ENCODE measurements around the gene OR51B6. TPM values are rescaled to one million over a fixed set of nuclear protein-coding genes. Genes with fewer than 3 reads are reported as not detected.
"Not testable (repeated sequence)": the region's sequence is repeated elsewhere in the genome, so short reads cannot be mapped to it uniquely, and the experiment has no call there.

The OR51B6 gene
- total RNA-seq: not detected

GRCh38 chr11:5351208-5351607 is at the start of gene OR51B6:
OR51B6 (plus strand) TSS chr11:5351508; CDS start chr11:5351508, 0 bp downstream.
- Mint-ChIP-seq H3K27me3 (ENCODE audit: low read depth) (peaks cover 18% of the 10 kb centered on the region), H3K36me3 (ENCODE audit: low read depth) (no peaks in the 10 kb centered on the region)
- CTCF ChIA-PET: no interaction called here

DNA sequence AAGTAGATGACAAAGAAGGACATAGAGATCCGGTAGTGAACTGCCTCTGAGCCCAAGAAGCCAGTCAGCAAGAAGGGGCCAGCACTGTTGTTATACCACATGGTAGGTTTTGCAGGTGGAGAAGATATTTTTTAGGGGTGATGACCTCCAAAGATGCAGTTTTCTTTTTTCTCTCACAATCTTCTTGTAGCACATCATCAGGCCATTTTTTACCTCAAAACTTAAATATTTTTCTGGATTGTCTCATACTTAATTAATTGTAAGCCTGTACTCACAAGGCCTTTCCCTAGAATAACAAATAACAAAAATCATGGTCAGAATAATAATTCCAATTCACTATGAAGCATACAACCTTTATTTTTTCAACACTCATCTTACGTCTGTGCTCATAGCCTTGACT is 49.5 kb upstream of the OR51B6 start, which contains the start of gene OR51B4:
Gene OR51B4, minus strand, starts transcription at position 101 of the 400 bp plus-strand sequence. Its CDS starts 0 bp downstream, at position 101.
- Mint-ChIP-seq H3K4me3 (no peak within 1 kb of the TSS), H3K27ac (no peak within 1 kb of the TSS), H3K27me3 (ENCODE audit: low read depth) (peaks cover 3% of the 10 kb centered on the region), H3K36me3 (ENCODE audit: low read depth) (no peaks in the 10 kb centered on the region), H3K4me1 (ENCODE audit: low read depth) (no peaks in the 10 kb centered on the region), H3K9me3 (no peaks in the 10 kb centered on the region)
- no peak for DNase-seq
- CTCF ChIA-PET: no interaction called here
- intact Hi-C loops (cut with micrococcal nuclease): no loop called here

More at GRCh38 chr11:5351208-5351607, at the start of gene OR51B6:
- intact Hi-C loops (cut with micrococcal nuclease): no loop called here
- no peaks in the 10 kb centered on the region for H3K4me1 Mint-ChIP-seq (ENCODE audit: low read depth)
- DNase-seq: no peak
- H3K4me3 Mint-ChIP-seq: no peak within 1 kb of the TSS
- no peak within 1 kb of the TSS for H3K27ac Mint-ChIP-seq
- no peaks in the 10 kb centered on the region for H3K9me3 Mint-ChIP-seq

GRCh38 chr11:5303626-5304025 is 47.7 kb upstream of the OR51B6 start:
- no peak overlapping the region for H3K4me3 Mint-ChIP-seq
- DNase-seq: no peak
- no peaks in the 10 kb centered on the region for H3K9me3 Mint-ChIP-seq
- no peaks in the 10 kb centered on the region for H3K4me1 Mint-ChIP-seq (ENCODE audit: low read depth)
- H3K36me3 Mint-ChIP-seq (ENCODE audit: low read depth): no peaks in the 10 kb centered on the region
- H3K27me3 Mint-ChIP-seq (ENCODE audit: low read depth): no peaks in the 10 kb centered on the region
- no peak overlapping the region for H3K27ac Mint-ChIP-seq
- CTCF ChIA-PET: no interaction called here
- intact Hi-C loops (cut with micrococcal nuclease): no loop called here

- no peaks in the 10 kb centered on the region for H3K27me3 Mint-ChIP-seq (ENCODE audit: low read depth)
- no peaks in the 10 kb centered on the region for H3K9me3 Mint-ChIP-seq
- intact Hi-C loops (cut with micrococcal nuclease): no loop called here
- H3K4me3 Mint-ChIP-seq: no peak overlapping the region
- CTCF ChIA-PET: no interaction called here
- H3K4me1 Mint-ChIP-seq (ENCODE audit: low read depth): no peaks in the 10 kb centered on the region
- H3K36me3 Mint-ChIP-seq (ENCODE audit: low read depth): no peaks in the 10 kb centered on the region
- no peak overlapping the region for H3K27ac Mint-ChIP-seq
- no peak for DNase-seq
These were observed 47.3 kb upstream of the OR51B6 start for GRCh38 chr11:5304046-5304445.

DNA sequence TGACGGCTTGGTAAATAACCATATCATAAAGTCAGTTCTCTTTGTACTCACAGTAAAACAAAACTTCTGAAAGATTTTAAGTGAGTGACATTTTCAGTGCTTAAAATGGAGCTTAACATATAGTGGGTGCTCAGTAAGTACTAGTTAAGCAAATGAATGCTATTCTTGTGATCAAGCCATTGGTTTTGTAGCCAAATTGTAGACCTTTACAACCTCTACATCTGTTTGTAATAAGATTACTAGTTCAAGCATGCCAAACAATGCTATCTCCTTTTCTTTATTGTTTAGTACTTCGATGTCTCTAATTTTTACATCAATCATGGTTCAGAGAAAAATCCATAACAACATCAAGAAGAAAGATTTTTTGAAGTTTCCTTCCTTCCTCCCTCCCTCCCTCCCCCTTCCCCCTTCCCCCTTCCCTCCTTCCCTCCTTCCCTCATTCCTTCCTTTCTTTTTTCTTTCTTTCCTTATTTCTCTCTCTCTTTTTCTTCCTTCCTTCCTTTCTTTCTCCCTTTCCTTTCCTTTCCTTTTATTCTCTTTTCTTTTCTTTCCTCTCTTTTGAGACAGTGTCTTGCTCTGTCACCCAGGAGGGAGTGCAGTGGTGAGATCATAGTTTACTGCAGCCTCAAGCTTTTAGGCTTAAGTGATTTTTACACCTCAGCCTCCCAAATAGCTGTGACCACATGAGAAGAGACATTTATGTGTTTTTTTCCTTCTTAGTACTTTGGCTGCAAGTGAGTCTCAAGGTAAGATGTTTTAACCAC is 43.9 kb upstream of the OR51B6 start:
- Mint-ChIP-seq H3K4me3 (no peak overlapping the region), H3K36me3 (ENCODE audit: low read depth) (no peaks in the 10 kb centered on the region), H3K4me1 (ENCODE audit: low read depth) (no peaks in the 10 kb centered on the region), H3K27me3 (ENCODE audit: low read depth) (no peaks in the 10 kb centered on the region), H3K9me3 (no peaks in the 10 kb centered on the region), H3K27ac (no peak overlapping the region)
- intact Hi-C loops (cut with micrococcal nuclease): no loop called here
- no peak for DNase-seq
- CTCF ChIA-PET: no interaction called here

DNA sequence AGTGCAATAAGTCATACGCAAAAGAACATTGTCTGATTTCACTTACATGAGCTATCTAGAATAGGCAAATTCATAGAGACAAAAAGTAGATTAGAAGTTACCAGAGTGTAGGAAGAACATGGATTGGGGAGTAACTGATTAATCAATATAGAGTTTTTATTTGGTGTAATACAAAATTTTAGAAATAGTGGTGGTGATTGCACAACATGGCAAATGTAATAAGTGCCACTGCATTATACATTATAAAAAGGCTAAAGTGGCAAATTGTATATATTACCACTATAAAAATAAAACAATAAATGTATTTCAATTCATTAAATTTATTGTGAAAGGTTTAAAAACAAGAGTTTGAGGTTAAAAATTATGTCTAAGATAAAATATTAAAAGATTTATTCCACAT is 40.9 kb upstream of the OR51B6 start:
- no peaks in the 10 kb centered on the region for H3K4me1 Mint-ChIP-seq (ENCODE audit: low read depth)
- no peak overlapping the region for H3K27ac Mint-ChIP-seq
- no peaks in the 10 kb centered on the region for H3K27me3 Mint-ChIP-seq (ENCODE audit: low read depth)
- H3K36me3 Mint-ChIP-seq (ENCODE audit: low read depth): no peaks in the 10 kb centered on the region
- intact Hi-C loops (cut with micrococcal nuclease): no loop called here
- no peak overlapping the region for H3K4me3 Mint-ChIP-seq
- H3K9me3 Mint-ChIP-seq: no peaks in the 10 kb centered on the region
- CTCF ChIA-PET: no interaction called here
- DNase-seq: no peak

GRCh38 chr11:5313326-5314023 is 37.8 kb upstream of the OR51B6 start:
- H3K27ac Mint-ChIP-seq; CTCF ChIA-PET; H3K27me3 Mint-ChIP-seq (ENCODE audit: low read depth); H3K4me3 Mint-ChIP-seq; H3K4me1 Mint-ChIP-seq (ENCODE audit: low read depth); H3K9me3 Mint-ChIP-seq; intact Hi-C loops (cut with micrococcal nuclease); DNase-seq; H3K36me3 Mint-ChIP-seq (ENCODE audit: low read depth): not testable (repeated sequence)

DNA sequence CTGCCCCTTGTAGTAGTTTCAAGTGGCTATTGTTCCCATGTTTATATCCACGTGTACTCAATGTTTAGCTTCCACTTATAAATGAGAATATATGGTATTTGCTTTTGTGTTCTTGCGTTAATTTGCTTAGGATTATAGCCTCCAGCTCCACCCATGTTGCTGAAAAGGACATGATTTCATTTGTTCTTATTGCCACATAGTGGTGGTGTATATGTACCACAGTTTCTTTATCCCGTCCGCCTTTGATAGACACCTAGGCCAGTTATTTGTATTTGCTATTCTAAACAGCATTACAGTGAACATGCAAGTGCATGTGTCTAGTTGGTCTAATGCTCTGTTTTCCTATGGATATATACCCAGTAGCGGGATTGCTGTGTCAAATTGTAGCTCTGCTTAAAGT is 34.0 kb upstream of the OR51B6 start:
- Mint-ChIP-seq H3K9me3 (no peaks in the 10 kb centered on the region), H3K27me3 (ENCODE audit: low read depth) (peaks cover 2% of the 10 kb centered on the region), H3K36me3 (ENCODE audit: low read depth) (no peaks in the 10 kb centered on the region), H3K4me1 (ENCODE audit: low read depth) (no peaks in the 10 kb centered on the region), H3K4me3 (no peak overlapping the region), H3K27ac (no peak overlapping the region)
- no peak for DNase-seq
- CTCF ChIA-PET: interaction anchor here (0.6 kb wide), 1 partner anchor 30 kb away, joined by 4 read pairs; no protein-coding TSS in a partner anchor
- intact Hi-C loops (cut with micrococcal nuclease): no loop called here

- DNase-seq: no peak
- Mint-ChIP-seq H3K4me3 (no peak within 1 kb of the TSS), H3K27ac (no peak within 1 kb of the TSS), H3K4me1 (ENCODE audit: low read depth) (no peaks in the 10 kb centered on the region), H3K9me3 (no peaks in the 10 kb centered on the region), H3K36me3 (ENCODE audit: low read depth) (no peaks in the 10 kb centered on the region), H3K27me3 (ENCODE audit: low read depth) (peaks cover 3% of the 10 kb centered on the region)
- CTCF ChIA-PET: no interaction called here
- intact Hi-C loops (cut with micrococcal nuclease): no loop called here
These were observed 27.1 kb upstream of the OR51B6 start, which contains the start of gene OR51B2 for GRCh38 chr11:5324197-5324596. OR51B2 (minus strand) TSS chr11:5324297; CDS start chr11:5324297, 0 bp downstream.

DNA sequence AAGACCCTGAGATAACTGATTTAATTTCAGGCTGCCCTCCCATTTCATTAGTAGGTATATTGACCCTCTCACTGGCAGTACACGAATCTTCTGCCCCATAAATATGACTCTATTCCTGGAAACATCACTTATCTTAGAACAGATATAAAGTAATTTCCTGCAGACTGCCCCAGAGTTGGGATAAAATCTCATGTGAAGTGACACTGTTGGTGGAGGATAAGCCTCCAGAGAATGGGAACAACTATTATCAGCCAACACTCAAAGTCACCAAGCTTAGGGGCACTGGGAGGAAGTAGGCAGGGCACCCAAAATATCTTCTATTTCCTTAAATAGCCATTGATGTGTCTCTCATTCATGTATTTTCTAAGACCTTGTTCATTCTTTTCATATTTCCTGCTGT is 16.1 kb upstream of the OR51B6 start:
- no peaks in the 10 kb centered on the region for H3K36me3 Mint-ChIP-seq (ENCODE audit: low read depth)
- H3K4me1 Mint-ChIP-seq (ENCODE audit: low read depth): no peaks in the 10 kb centered on the region
- CTCF ChIA-PET: no interaction called here
- DNase-seq: no peak
- no peak overlapping the region for H3K4me3 Mint-ChIP-seq
- no peak overlapping the region for H3K27ac Mint-ChIP-seq
- H3K9me3 Mint-ChIP-seq: no peaks in the 10 kb centered on the region
- intact Hi-C loops (cut with micrococcal nuclease): no loop called here
- H3K27me3 Mint-ChIP-seq (ENCODE audit: low read depth): peaks cover 10% of the 10 kb centered on the region

DNA sequence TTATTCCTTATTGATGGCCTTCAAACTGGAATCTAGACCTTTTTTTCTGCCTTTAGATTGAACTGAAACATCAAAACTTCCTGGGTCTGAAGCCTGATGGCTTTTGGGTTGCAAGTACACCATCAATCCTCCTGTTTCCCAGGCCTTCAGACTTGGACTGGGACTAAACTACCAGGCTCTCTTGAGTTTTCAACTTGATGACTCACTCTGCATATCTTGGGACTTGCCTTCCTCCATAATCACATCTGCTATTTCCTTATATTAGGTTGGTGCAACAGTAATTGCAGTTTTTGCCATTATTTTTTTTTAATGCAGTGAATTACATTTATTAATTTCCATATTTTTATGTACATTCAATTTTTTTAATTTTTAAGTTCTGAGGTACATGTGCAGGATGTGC is 15.0 kb upstream of the OR51B6 start:
- intact Hi-C loops (cut with micrococcal nuclease): no loop called here
- Mint-ChIP-seq H3K36me3 (ENCODE audit: low read depth) (no peaks in the 10 kb centered on the region), H3K4me3 (no peak overlapping the region), H3K4me1 (ENCODE audit: low read depth) (no peaks in the 10 kb centered on the region), H3K27ac (no peak overlapping the region), H3K9me3 (no peaks in the 10 kb centered on the region), H3K27me3 (ENCODE audit: low read depth) (peaks cover 8% of the 10 kb centered on the region)
- no peak for DNase-seq
- CTCF ChIA-PET: no interaction called here

DNA sequence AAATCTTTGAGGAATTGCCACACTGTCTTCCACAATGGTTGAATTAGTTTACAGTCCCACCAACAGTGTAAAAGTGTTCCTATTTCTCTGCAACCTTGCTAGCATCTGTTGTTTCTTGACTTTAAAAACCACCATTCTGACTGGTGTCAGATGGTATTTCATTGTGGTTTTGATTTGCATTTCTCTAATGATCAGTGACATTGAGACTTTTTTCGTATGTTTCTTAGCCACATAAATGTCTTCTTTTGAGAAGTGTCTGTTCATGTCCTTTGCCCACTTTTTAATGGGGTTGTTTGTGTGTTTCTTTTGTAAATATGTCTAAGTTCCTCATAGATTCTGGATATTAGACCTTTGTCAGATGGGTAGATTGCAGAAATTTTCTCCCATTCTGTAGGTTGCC is 14.1 kb upstream of the OR51B6 start:
- H3K36me3 Mint-ChIP-seq (ENCODE audit: low read depth); intact Hi-C loops (cut with micrococcal nuclease); H3K4me1 Mint-ChIP-seq (ENCODE audit: low read depth); H3K4me3 Mint-ChIP-seq; H3K9me3 Mint-ChIP-seq; DNase-seq; H3K27ac Mint-ChIP-seq; CTCF ChIA-PET; H3K27me3 Mint-ChIP-seq (ENCODE audit: low read depth): not testable (repeated sequence)

GRCh38 chr11:5339771-5340322 is 11.5 kb upstream of the OR51B6 start:
- peaks cover 10% of the 10 kb centered on the region for H3K27me3 Mint-ChIP-seq (ENCODE audit: low read depth)
- intact Hi-C loops (cut with micrococcal nuclease): no loop called here
- CTCF ChIA-PET: no interaction called here
- H3K9me3 Mint-ChIP-seq: no peaks in the 10 kb centered on the region
- no peaks in the 10 kb centered on the region for H3K4me1 Mint-ChIP-seq (ENCODE audit: low read depth)
- no peak overlapping the region for H3K27ac Mint-ChIP-seq
- no peaks in the 10 kb centered on the region for H3K36me3 Mint-ChIP-seq (ENCODE audit: low read depth)
- no peak for DNase-seq
- H3K4me3 Mint-ChIP-seq: no peak overlapping the region

All from activated naive CD4-positive, alpha-beta T cell treated with anti-CD3 and anti-CD28 coated beads for 36 hours (primary cell).